SH-SY5Y (cell line): ENCODE measurements around the gene NIPSNAP3A.

Experiments
- GATA2 ChIP-seq: IDR thresholded peaks from 2 replicates; pipeline ENCODE4 v1.6.1; 2011; ENCODE audit warnings: mild to moderate bottlenecking, low read depth, low read length
- GATA3 ChIP-seq: IDR thresholded peaks from 2 replicates; pipeline ENCODE4 v1.6.1; 2011; ENCODE audit warnings: low read depth, mild to moderate bottlenecking, low read length, moderate library complexity

GRCh38 chr9:104711604-104712003 lies 35.9 kb upstream of the NIPSNAP3A start:
- TF ChIP-seq GATA2 = no peak
- no peak for TF ChIP-seq GATA3
